Measurements from ENCODE around the gene TEX38. TPM values are rescaled to one million over a fixed set of nuclear protein-coding genes. Genes with fewer than 3 reads are reported as not detected.

TEX38 gene
- total and polyA plus RNA-seq, 2 of the 13 experiments (the other 11 are each of a cell fraction or from before 2014, with no cell fraction given): 0.18 TPM; not detected in 1

DNA sequence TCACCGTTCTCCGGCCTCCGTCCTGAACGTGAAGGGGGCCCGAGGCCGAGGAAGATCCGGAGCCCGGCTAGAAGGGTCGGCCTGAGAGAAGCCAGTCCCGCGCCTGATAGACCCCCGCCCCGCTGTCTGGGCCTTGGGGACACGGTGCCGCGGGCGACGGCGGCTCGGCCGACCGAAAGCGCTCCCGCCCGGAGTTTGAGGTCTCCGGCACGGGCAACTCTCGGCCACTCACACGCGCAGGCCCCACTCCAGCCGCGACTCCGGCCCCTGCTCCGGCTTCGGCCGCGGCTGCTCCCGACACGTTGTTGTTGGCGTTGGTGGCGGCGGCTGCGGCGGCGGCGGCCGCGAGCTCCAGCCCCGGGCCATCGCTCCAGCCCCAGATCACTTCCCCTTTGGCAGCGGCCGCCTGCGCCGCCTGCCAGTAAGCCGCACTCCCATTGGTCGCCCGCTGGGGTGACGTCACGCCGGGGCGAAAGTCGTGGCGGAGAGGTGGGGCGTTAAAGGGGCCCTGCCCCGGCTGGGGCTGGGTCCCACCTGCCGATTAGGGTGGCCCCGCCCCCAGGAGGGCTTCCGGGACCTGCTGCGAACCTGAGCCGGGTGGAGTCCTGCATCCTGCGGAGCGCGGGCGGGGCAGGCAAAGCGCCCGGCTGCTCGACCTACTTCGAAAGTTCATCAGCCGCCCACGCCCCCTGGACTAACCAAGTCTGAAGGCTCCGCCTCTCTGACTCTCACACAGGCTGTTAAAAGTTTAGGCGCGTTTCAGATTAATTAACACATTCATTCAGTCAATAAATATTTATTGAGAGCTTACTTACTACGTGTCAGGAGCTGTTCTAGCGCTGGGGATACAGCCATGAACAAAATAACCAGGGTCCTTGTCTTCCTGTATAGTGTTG lies 47.3 kb downstream of the TEX38 start, which contains the start of gene EFCAB14 (continued):
- TF ChIP-seq ZNF850 (CRISPR knock-in tag; conservative IDR thresholded peaks at IDR 0.05): 0 out of 2 replicates have a peak, but pooled peaks have one; percentile 39
- no peak for TF ChIP-seq FOSL1 (CRISPR knock-in tag; IDR thresholded peaks at IDR 0.05; ENCODE audit: borderline replicate concordance)
- TF ChIP-seq, protein P1, sequence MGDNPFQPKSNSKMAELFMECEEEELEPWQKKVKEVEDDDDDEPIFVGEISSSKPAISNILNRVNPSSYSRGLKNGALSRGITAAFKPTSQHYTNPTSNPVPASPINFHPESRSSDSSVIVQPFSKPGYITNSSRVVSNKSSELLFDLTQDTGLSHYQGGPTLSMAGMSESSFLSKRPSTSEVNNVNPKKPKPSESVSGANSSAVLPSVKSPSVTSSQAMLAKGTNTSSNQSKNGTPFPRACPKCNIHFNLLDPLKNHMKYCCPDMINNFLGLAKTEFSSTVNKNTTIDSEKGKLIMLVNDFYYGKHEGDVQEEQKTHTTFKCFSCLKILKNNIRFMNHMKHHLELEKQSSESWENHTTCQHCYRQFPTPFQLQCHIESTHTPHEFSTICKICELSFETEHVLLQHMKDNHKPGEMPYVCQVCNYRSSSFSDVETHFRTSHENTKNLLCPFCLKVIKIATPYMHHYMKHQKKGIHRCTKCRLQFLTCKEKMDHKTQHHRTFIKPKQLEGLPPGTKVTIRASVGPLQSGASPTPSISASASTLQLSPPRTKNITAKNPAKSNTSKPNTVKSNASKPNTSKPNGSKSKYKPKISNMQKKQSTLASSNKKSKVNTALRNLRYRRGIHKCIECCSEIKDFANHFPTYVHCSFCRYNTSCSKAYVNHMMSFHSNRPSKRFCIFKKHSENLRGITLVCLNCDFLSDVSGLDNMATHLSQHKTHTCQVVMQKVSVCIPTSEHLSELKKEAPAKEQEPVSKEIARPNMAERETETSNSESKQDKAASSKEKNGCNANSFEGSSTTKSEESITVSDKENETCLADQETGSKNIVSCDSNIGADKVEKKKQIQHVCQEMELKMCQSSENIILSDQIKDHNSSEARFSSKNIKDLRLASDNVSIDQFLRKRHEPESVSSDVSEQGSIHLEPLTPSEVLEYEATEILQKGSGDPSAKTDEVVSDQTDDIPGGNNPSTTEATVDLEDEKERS (CRISPR knock-in tag; IDR thresholded peaks at IDR 0.05): no peak
- no peak for TF ChIP-seq HOXD1 (CRISPR knock-in tag; IDR thresholded peaks at IDR 0.05)
- TF ChIP-seq, protein P2, sequence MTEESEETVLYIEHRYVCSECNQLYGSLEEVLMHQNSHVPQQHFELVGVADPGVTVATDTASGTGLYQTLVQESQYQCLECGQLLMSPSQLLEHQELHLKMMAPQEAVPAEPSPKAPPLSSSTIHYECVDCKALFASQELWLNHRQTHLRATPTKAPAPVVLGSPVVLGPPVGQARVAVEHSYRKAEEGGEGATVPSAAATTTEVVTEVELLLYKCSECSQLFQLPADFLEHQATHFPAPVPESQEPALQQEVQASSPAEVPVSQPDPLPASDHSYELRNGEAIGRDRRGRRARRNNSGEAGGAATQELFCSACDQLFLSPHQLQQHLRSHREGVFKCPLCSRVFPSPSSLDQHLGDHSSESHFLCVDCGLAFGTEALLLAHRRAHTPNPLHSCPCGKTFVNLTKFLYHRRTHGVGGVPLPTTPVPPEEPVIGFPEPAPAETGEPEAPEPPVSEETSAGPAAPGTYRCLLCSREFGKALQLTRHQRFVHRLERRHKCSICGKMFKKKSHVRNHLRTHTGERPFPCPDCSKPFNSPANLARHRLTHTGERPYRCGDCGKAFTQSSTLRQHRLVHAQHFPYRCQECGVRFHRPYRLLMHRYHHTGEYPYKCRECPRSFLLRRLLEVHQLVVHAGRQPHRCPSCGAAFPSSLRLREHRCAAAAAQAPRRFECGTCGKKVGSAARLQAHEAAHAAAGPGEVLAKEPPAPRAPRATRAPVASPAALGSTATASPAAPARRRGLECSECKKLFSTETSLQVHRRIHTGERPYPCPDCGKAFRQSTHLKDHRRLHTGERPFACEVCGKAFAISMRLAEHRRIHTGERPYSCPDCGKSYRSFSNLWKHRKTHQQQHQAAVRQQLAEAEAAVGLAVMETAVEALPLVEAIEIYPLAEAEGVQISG (CRISPR knock-in tag; IDR thresholded peaks at IDR 0.05): peak; percentile 66
- peak; percentile 87 for TF ChIP-seq ZNF788 (CRISPR knock-in tag; IDR thresholded peaks at IDR 0.05; ENCODE audit: borderline replicate concordance)
- TF ChIP-seq ZNF451 (CRISPR knock-in tag; IDR thresholded peaks at IDR 0.05): peak; percentile 52; the same call in 1 of the 2 replicates
- TF ChIP-seq ZFP62 (CRISPR knock-in tag; IDR thresholded peaks at IDR 0.05): no peak
- peak; percentile 92 for TF ChIP-seq GABPB1 (CRISPR knock-in tag; IDR thresholded peaks at IDR 0.05)
